ENCODE measurements around the gene DRGX.

Gene DRGX

GRCh38 chr10:49395741-49396665, at the start of gene DRGX:
Gene DRGX (minus strand): TSS chr10:49396089. CDS start chr10:49395440, 649 bp downstream.
- DNase-seq (ENCODE audit: low spot score): no peak

- DNase-seq (ENCODE audit: low spot score): no peak
These were observed 48.5 kb upstream of the DRGX start for GRCh38 chr10:49444349-49444748.

- DNase-seq (ENCODE audit: low spot score): no peak
These were observed 47.0 kb upstream of the DRGX start for GRCh38 chr10:49442863-49443262.

GRCh38 chr10:49441488-49442476, 45.9 kb upstream of the DRGX start:
- no peak for DNase-seq (ENCODE audit: low spot score)

- DNase-seq (ENCODE audit: low spot score): no peak
These were observed 39.3 kb upstream of the DRGX start for GRCh38 chr10:49435225-49435624.

GRCh38 chr10:49433069-49433468, 37.2 kb upstream of the DRGX start:
- DNase-seq (ENCODE audit: low spot score): no peak

GRCh38 chr10:49431426-49431825, 35.5 kb upstream of the DRGX start:
- DNase-seq (ENCODE audit: low spot score): no peak

- no peak for DNase-seq (ENCODE audit: low spot score)
These were observed 33.6 kb upstream of the DRGX start for GRCh38 chr10:49429458-49429857.

- no peak for DNase-seq (ENCODE audit: low spot score)
These were observed 30.8 kb upstream of the DRGX start for GRCh38 chr10:49426490-49427360.

- no peak for DNase-seq (ENCODE audit: low spot score)
These were observed 23.1 kb upstream of the DRGX start for GRCh38 chr10:49419005-49419404.

- no peak for DNase-seq (ENCODE audit: low spot score)
These were observed 22.4 kb upstream of the DRGX start for GRCh38 chr10:49418328-49418727.

GRCh38 chr10:49418053-49418326, 22.1 kb upstream of the DRGX start:
- DNase-seq (ENCODE audit: low spot score): no peak

- no peak for DNase-seq (ENCODE audit: low spot score)
These were observed 21.6 kb upstream of the DRGX start for GRCh38 chr10:49417311-49418052.

GRCh38 chr10:49415846-49416245, 20.0 kb upstream of the DRGX start:
- DNase-seq (ENCODE audit: low spot score): no peak

GRCh38 chr10:49415109-49415508, 19.2 kb upstream of the DRGX start:
- no peak for DNase-seq (ENCODE audit: low spot score)

GRCh38 chr10:49414496-49414895, 18.6 kb upstream of the DRGX start:
- DNase-seq (ENCODE audit: low spot score): no peak

- no peak for DNase-seq (ENCODE audit: low spot score)
These were observed 16.7 kb upstream of the DRGX start for GRCh38 chr10:49412571-49412970.

- no peak for DNase-seq (ENCODE audit: low spot score)
These were observed 14.6 kb upstream of the DRGX start for GRCh38 chr10:49410365-49411074.

- DNase-seq (ENCODE audit: low spot score): no peak
These were observed 13.9 kb upstream of the DRGX start for GRCh38 chr10:49409755-49410154.

- DNase-seq (ENCODE audit: low spot score): no peak
These were observed 12.8 kb upstream of the DRGX start for GRCh38 chr10:49408519-49409306.
